ENCODE measurements around the gene CHST12.
"Not testable (repeated sequence)": the region's sequence is repeated elsewhere in the genome, so short reads cannot be mapped to it uniquely, and the experiment has no call there.

Gene CHST12

GRCh38 chr7:2381881-2382509, 21.4 kb upstream of the CHST12 start:
- no peak overlapping the region for H3K4me2 ChIP-seq (ENCODE audit: low read depth, low read length)
- TF ChIP-seq CTCF (IDR thresholded peaks at IDR 0.05; ENCODE audit: low read length), result no peak
- no peak for TF ChIP-seq EZH2 (optimal IDR thresholded peaks at IDR 0.05; ENCODE audit: low read depth, low read length)
- no peak for TF ChIP-seq EZH2phosphoT487 (IDR thresholded peaks at IDR 0.05; ENCODE audit: low read length)
- H3K79me2 ChIP-seq (ENCODE audit: low read length), result peaks cover 19% of the 10 kb centered on the region
- no peaks in the 10 kb centered on the region for H4K20me1 ChIP-seq (ENCODE audit: insufficient read depth, low read length)
- H3F3A ChIP-seq (ENCODE audit: insufficient read depth, low read length), result no peaks in the 10 kb centered on the region; the same call in 1 of the 2 replicates
- H3K9me3 ChIP-seq (replicated peaks; ENCODE audit: insufficient read depth, low read length), result no peaks in the 10 kb centered on the region
- H3K27ac ChIP-seq (ENCODE audit: low read length), result no peak overlapping the region
- H3K27me3 ChIP-seq (replicated peaks; ENCODE audit: insufficient read depth, low read length), result no peaks in the 10 kb centered on the region
- no peak overlapping the region for H2AFZ ChIP-seq (ENCODE audit: low read length)
- H3K36me3 ChIP-seq (replicated peaks; ENCODE audit: insufficient read depth, low read length), result peaks cover 20% of the 10 kb centered on the region
- H3K9ac ChIP-seq (ENCODE audit: low read length), result no peak overlapping the region
- H3K4me1 ChIP-seq (ENCODE audit: low read length), result no peaks in the 10 kb centered on the region
- no peak for DNase-seq
- H3K9me2 ChIP-seq (replicated peaks; ENCODE audit: insufficient read depth, low read length), result no peaks in the 10 kb centered on the region
- H3K4me3 ChIP-seq (ENCODE audit: low read length), result no peak overlapping the region

- Histone ChIP-seq H3K9me3 (replicated peaks; ENCODE audit: insufficient read depth, low read length) (no peaks in the 10 kb centered on the region), H3K27me3 (replicated peaks; ENCODE audit: insufficient read depth, low read length) (no peaks in the 10 kb centered on the region), H3K9me2 (replicated peaks; ENCODE audit: insufficient read depth, low read length) (no peaks in the 10 kb centered on the region), H4K20me1 (ENCODE audit: insufficient read depth, low read length) (no peaks in the 10 kb centered on the region), H3K9ac (ENCODE audit: low read length) (no peak overlapping the region), H3K4me3 (ENCODE audit: low read length) (no peak overlapping the region), H3K36me3 (replicated peaks; ENCODE audit: insufficient read depth, low read length) (peaks cover 16% of the 10 kb centered on the region), H2AFZ (ENCODE audit: low read length) (no peak overlapping the region), H3F3A (ENCODE audit: insufficient read depth, low read length) (no peaks in the 10 kb centered on the region; the same call in 1 of the 2 replicates), H3K4me2 (ENCODE audit: low read depth, low read length) (no peak overlapping the region), H3K79me2 (ENCODE audit: low read length) (peaks cover 10% of the 10 kb centered on the region), H3K4me1 (ENCODE audit: low read length) (no peaks in the 10 kb centered on the region), H3K27ac (ENCODE audit: low read length) (no peak overlapping the region)
- no peak for DNase-seq
- no peak for TF ChIP-seq EZH2phosphoT487 (IDR thresholded peaks at IDR 0.05; ENCODE audit: low read length)
- TF ChIP-seq CTCF (IDR thresholded peaks at IDR 0.05; ENCODE audit: low read length), result no peak
- TF ChIP-seq EZH2 (optimal IDR thresholded peaks at IDR 0.05; ENCODE audit: low read depth, low read length), result no peak
Observed at GRCh38 chr7:2383543-2384274, 19.7 kb upstream of the CHST12 start.

GRCh38 chr7:2384354-2385243, 18.8 kb upstream of the CHST12 start:
- no peak overlapping the region for H3K9ac ChIP-seq (ENCODE audit: low read length)
- no peaks in the 10 kb centered on the region for H3K9me2 ChIP-seq (replicated peaks; ENCODE audit: insufficient read depth, low read length)
- H2AFZ ChIP-seq (ENCODE audit: low read length), result no peak overlapping the region
- DNase-seq, result no peak
- TF ChIP-seq EZH2phosphoT487 (IDR thresholded peaks at IDR 0.05; ENCODE audit: low read length) (no peak), CTCF (IDR thresholded peaks at IDR 0.05; ENCODE audit: low read length) (no peak), EZH2 (optimal IDR thresholded peaks at IDR 0.05; ENCODE audit: low read depth, low read length) (no peak)
- H3K79me2 ChIP-seq (ENCODE audit: low read length), result peaks cover 2% of the 10 kb centered on the region; the same call in 1 of the 2 replicates
- H3K4me1 ChIP-seq (ENCODE audit: low read length), result no peaks in the 10 kb centered on the region
- H3K36me3 ChIP-seq (replicated peaks; ENCODE audit: insufficient read depth, low read length), result peaks cover 7% of the 10 kb centered on the region; the same call in 1 of the 2 replicates
- no peak overlapping the region for H3K4me3 ChIP-seq (ENCODE audit: low read length)
- no peaks in the 10 kb centered on the region for H3K9me3 ChIP-seq (replicated peaks; ENCODE audit: insufficient read depth, low read length)
- H3K4me2 ChIP-seq (ENCODE audit: low read depth, low read length), result no peak overlapping the region
- no peak overlapping the region for H3K27ac ChIP-seq (ENCODE audit: low read length)
- H3K27me3 ChIP-seq (replicated peaks; ENCODE audit: insufficient read depth, low read length), result no peaks in the 10 kb centered on the region
- H4K20me1 ChIP-seq (ENCODE audit: insufficient read depth, low read length), result no peaks in the 10 kb centered on the region
- H3F3A ChIP-seq (ENCODE audit: insufficient read depth, low read length), result no peaks in the 10 kb centered on the region; the same call in 1 of the 2 replicates

GRCh38 chr7:2386122-2386521, 17.3 kb upstream of the CHST12 start:
- H3K36me3 ChIP-seq (replicated peaks; ENCODE audit: insufficient read depth, low read length); DNase-seq; H3K9ac ChIP-seq (ENCODE audit: low read length); H3K27me3 ChIP-seq (replicated peaks; ENCODE audit: insufficient read depth, low read length); H3K4me2 ChIP-seq (ENCODE audit: low read depth, low read length); H3K79me2 ChIP-seq (ENCODE audit: low read length); H3K9me2 ChIP-seq (replicated peaks; ENCODE audit: insufficient read depth, low read length); H2AFZ ChIP-seq (ENCODE audit: low read length); H3K4me3 ChIP-seq (ENCODE audit: low read length); H3F3A ChIP-seq (ENCODE audit: insufficient read depth, low read length); H4K20me1 ChIP-seq (ENCODE audit: insufficient read depth, low read length); H3K27ac ChIP-seq (ENCODE audit: low read length); H3K9me3 ChIP-seq (replicated peaks; ENCODE audit: insufficient read depth, low read length); H3K4me1 ChIP-seq (ENCODE audit: low read length): not testable (repeated sequence)

Measured in MM.1S (cell line).